Measurements from ENCODE around the gene RBM44.

DNA sequence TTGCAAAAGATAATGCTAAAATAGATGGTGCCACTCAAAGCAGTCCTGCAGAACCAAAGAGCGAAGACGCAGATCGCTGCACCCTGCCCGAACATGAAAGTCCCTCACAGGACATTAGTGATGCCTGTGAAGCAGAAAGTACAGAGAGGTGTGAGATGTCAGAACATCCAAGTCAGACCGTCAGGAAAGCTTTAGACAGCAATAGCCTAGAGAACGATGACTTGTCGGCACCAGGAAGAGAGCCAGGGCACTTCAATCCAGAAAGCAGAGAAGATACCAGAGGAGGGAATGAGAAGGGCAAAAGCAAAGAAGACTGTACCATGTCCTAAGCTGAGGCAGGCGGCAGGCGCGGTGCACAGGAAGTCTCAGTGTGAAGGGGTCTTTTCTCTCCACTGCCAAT, 34.8 kb upstream of the RBM44 start:
- TF ChIP-seq POLR2A (IDR thresholded peaks at IDR 0.05; ENCODE audit: extremely low read depth, insufficient read length) = no peak
- no peak for TF ChIP-seq MAX (IDR thresholded peaks at IDR 0.05; ENCODE audit: low read depth, low read length)

Measured in NB4 (cell line).